Activated T-helper 9 cell treated with anti-CD3 and anti-CD28 coated beads, Interleukin-2, amount 50 U/mL, for 16 hours (primary cell): ENCODE results near the gene LPCAT3.

Experiments
- DNase-seq: peaks from one replicate; pipeline ENCODE4 v3.0.0-alpha.2; 2020; ENCODE audit warnings: low read depth

Gene LPCAT3

GRCh38 chr12:6936636-6937480, 81.4 kb downstream of the LPCAT3 start:
- no peak for DNase-seq

- DNase-seq: no peak
These were observed 82.1 kb downstream of the LPCAT3 start for GRCh38 chr12:6936194-6936635.

GRCh38 chr12:6935371-6936193, 82.7 kb downstream of the LPCAT3 start:
- DNase-seq: no peak

- no peak for DNase-seq
These were observed 84.2 kb downstream of the LPCAT3 start for GRCh38 chr12:6934110-6934509.

- DNase-seq: no peak
These were observed 85.5 kb downstream of the LPCAT3 start for GRCh38 chr12:6932766-6933165.

GRCh38 chr12:6929466-6930452, 88.5 kb downstream of the LPCAT3 start:
- no peak for DNase-seq

- no peak for DNase-seq
These were observed 89.4 kb downstream of the LPCAT3 start for GRCh38 chr12:6928703-6929407.

GRCh38 chr12:6928022-6928702, 90.1 kb downstream of the LPCAT3 start:
- DNase-seq: no peak

- no peak for DNase-seq
These were observed 90.8 kb downstream of the LPCAT3 start, which contains the start of gene ATN1 for GRCh38 chr12:6927379-6928021. TSS of gene ATN1 (plus strand) at chr12:6927959. CDS start at chr12:6934002, 6,043 bp downstream.
